Sigmoid colon (tissue), 7 donors: ENCODE results near the gene NCOA6. TPM values are rescaled to one million over a fixed set of nuclear protein-coding genes. Genes with fewer than 3 reads are reported as not detected.

Experiments used
- DNase-seq: peaks from one replicate; pipeline ENCODE4 v3.0.0-alpha.2; 2019
- H3K27ac ChIP-seq, 4 donors: fragments of 200-600 bp; sonication (generic); one replicate each; pipeline ENCODE4 v1.5.1; 2016 to 2019; ENCODE audit warnings: mild to moderate bottlenecking in 1 of 4
- H3K27me3 ChIP-seq, 3 donors: fragments of 200-600 bp; sonication (generic); one replicate each; pipeline ENCODE4 v1.5.1; 2019; ENCODE audit warnings: mild to moderate bottlenecking in 1 of 3
- H3K36me3 ChIP-seq, 4 donors: fragments of 200-600 bp; sonication (generic); one replicate each; pipeline ENCODE4 v1.5.1; 2016 to 2019
- H3K4me1 ChIP-seq, 4 donors: fragments of 200-600 bp; sonication (generic); one replicate each; pipeline ENCODE4 v1.5.1; 2017 to 2019
- H3K4me3 ChIP-seq, 4 donors: fragments of 200-600 bp; sonication (generic); one replicate each; pipeline ENCODE4 v1.5.1; 2017 to 2019; ENCODE audit warnings: mild to moderate bottlenecking in 2 of 4, moderate library complexity in 1 of 4
- H3K9me3 ChIP-seq, 4 donors: fragments of 200-600 bp in 3 of 4; sonication (generic) in 3 of 4; one replicate each; pipeline versions ENCODE4 v1.5.1 to v1.6.1; 2013 to 2019
- CTCF ChIP-seq, 4 experiments: fragments of 450-650 bp in 3 of 4; fragments of 200-600 bp in 1 of 4; IDR thresholded peaks; one replicate each; pipeline ENCODE4 v1.5.1; 2016 to 2019; ENCODE audit warnings: antibody characterized with exemption in 4 of 4, mild to moderate bottlenecking in 3 of 4, moderate library complexity in 2 of 4
- EP300 ChIP-seq, 4 donors: sonication (generic); formaldehyde crosslinking; IDR thresholded peaks; one replicate each; pipeline ENCODE4 v1.6.1; 2017; ENCODE audit warnings: antibody characterized with exemption in 4 of 4
- POLR2A ChIP-seq, 2 donors: fragments of 450-650 bp; IDR thresholded peaks; one replicate each; pipeline ENCODE4 v1.6.1; 2016; ENCODE audit warnings: antibody characterized with exemption in 2 of 2, mild to moderate bottlenecking in 2 of 2, moderate library complexity in 2 of 2
- POLR2AphosphoS5 ChIP-seq, 4 donors: sonication (generic); formaldehyde crosslinking; IDR thresholded peaks; one replicate each; pipeline ENCODE4 v1.6.1; 2017; ENCODE audit warnings: antibody characterized with exemption in 4 of 4
- WGBS, 2 donors: extraction: QIAGEN DNeasy Blood & Tissue Kit; methylation state at CpG; one replicate each; pipeline ENCODE4 v1.1.7; 2013; 5-methylcytosine and 5-hydroxymethylcytosine counted together
- intact Hi-C: fragments of 100-400 bp; cut with DNase I; formaldehyde crosslinking; loops from one replicate; pipeline ENCODE4 v1.15.1; 2023
- polyA plus RNA-seq, 3 donors: library from polyadenylated mRNA; stranded (reverse); fragments of 200-250 nt; gene quantifications; one replicate each; pipeline ENCODE4 v1.2.3, GENCODE V29; 2013
- total RNA-seq, 4 donors: library from RNA; depleted of rRNA; stranded (reverse); fragments of >200 nt; gene quantifications; one replicate each; pipeline ENCODE4 v1.1.0, GENCODE V29; 2016
- donor health status: healthy with polysubstance abuse.
- donor health status: Bipolar disorder and iron deficiency.
- donor health status: healthy.

Gene NCOA6
- total and polyA plus RNA-seq, 7 donors: 16.9 to 24.9 (median 21.8) TPM

- WGBS, 2 donors: 0 to 1% methylated on average over 64 of the region's 64 CpGs
Observed at GRCh38 chr20:34676642-34677373, 148.6 kb downstream of the NCOA6 start, which contains the start of gene PIGU. Gene PIGU, minus strand, starts transcription at chr20:34677092. Its CDS starts 7 bp downstream, at chr20:34677085.

GRCh38 chr20:34675993-34676641 lies 149.3 kb downstream of the NCOA6 start:
- H3K36me3 ChIP-seq: no peaks in the 10 kb centered on the region
- no peak for TF ChIP-seq POLR2AphosphoS5 (IDR thresholded peaks at IDR 0.05)
- TF ChIP-seq POLR2A (IDR thresholded peaks at IDR 0.05): no peak
- no peak for TF ChIP-seq EP300 (IDR thresholded peaks at IDR 0.05)
- TF ChIP-seq CTCF (IDR thresholded peaks at IDR 0.05): no peak
- H3K9me3 ChIP-seq: no peaks in the 10 kb centered on the region
- peak overlapping the region; percentile 74 to 81 (median 78) for H3K27ac ChIP-seq
- no peaks in the 10 kb centered on the region for H3K27me3 ChIP-seq
- no peak for DNase-seq
- peaks cover 0 to 17% (median 11%) of the 10 kb centered on the region in 4 donors for H3K4me1 ChIP-seq
- intact Hi-C loops: no loop called here
- H3K4me3 ChIP-seq: peak overlapping the region; percentile 73 to 80 (median 78)
- WGBS, 2 donors: 1% methylated on average over 14 of the region's 14 CpGs

More at GRCh38 chr20:34676642-34677373, 148.6 kb downstream of the NCOA6 start, which contains the start of gene PIGU:
- Histone ChIP-seq H3K36me3 (no peaks in the 10 kb centered on the region), H3K4me3 (peak within 1 kb of the TSS; percentile 73 to 80 (median 78)), H3K4me1 (peaks cover 0 to 17% (median 11%) of the 10 kb centered on the region in 4 donors), H3K27ac (peak within 1 kb of the TSS; percentile 74 to 81 (median 78)), H3K9me3 (no peaks in the 10 kb centered on the region), H3K27me3 (no peaks in the 10 kb centered on the region)
- intact Hi-C loops: loop anchor here (1.0 kb wide), 1 partner anchor 26 kb away; no protein-coding TSS in a partner anchor
- TF ChIP-seq POLR2AphosphoS5 (IDR thresholded peaks at IDR 0.05) (peak; percentile 75 to 85 (median 80)), POLR2A (IDR thresholded peaks at IDR 0.05) (peak; percentile 36 to 39), EP300 (IDR thresholded peaks at IDR 0.05) (peak in 1 of 4 donors; percentile 8), CTCF (IDR thresholded peaks at IDR 0.05) (peak in 1 of 4 experiments; percentile 4)
- peak; percentile 96 for DNase-seq

GRCh38 chr20:34675561-34675960 lies 149.9 kb downstream of the NCOA6 start:
- intact Hi-C loops: no loop called here

GRCh38 chr20:34673412-34673811 lies 152.0 kb downstream of the NCOA6 start:
- 81 to 93% methylated on average over 5 of the region's 5 CpGs for WGBS, 2 donors
- Histone ChIP-seq H3K36me3 (no peaks in the 10 kb centered on the region), H3K4me3 (no peak overlapping the region), H3K27me3 (no peaks in the 10 kb centered on the region), H3K9me3 (no peaks in the 10 kb centered on the region), H3K27ac (no peak overlapping the region), H3K4me1 (peaks cover 0 to 17% (median 11%) of the 10 kb centered on the region in 4 donors)
- intact Hi-C loops: no loop called here
- no peak for DNase-seq
- TF ChIP-seq EP300 (IDR thresholded peaks at IDR 0.05) (no peak), POLR2AphosphoS5 (IDR thresholded peaks at IDR 0.05) (no peak), CTCF (IDR thresholded peaks at IDR 0.05) (no peak), POLR2A (IDR thresholded peaks at IDR 0.05) (no peak)

More at GRCh38 chr20:34675561-34675960, 149.9 kb downstream of the NCOA6 start:
- H3K4me3 ChIP-seq: no peak overlapping the region
- WGBS, 2 donors: 9 to 34% methylated on average over 3 of the region's 3 CpGs
- H3K27me3 ChIP-seq: no peaks in the 10 kb centered on the region
- H3K4me1 ChIP-seq: peaks cover 0 to 17% (median 11%) of the 10 kb centered on the region in 4 donors
- no peak overlapping the region for H3K27ac ChIP-seq
- no peaks in the 10 kb centered on the region for H3K36me3 ChIP-seq
- no peaks in the 10 kb centered on the region for H3K9me3 ChIP-seq
- DNase-seq: no peak
- TF ChIP-seq POLR2A (IDR thresholded peaks at IDR 0.05) (no peak), POLR2AphosphoS5 (IDR thresholded peaks at IDR 0.05) (no peak), CTCF (IDR thresholded peaks at IDR 0.05) (no peak)
